HG02840 (cell line): ENCODE data around the gene ZFR2.
"Not testable (repeated sequence)": the region's sequence is repeated elsewhere in the genome, so short reads cannot be mapped to it uniquely, and the experiment has no call there.

Experiments
- ATAC-seq: cut with Tn5 transposase; IDR thresholded peaks from one replicate; pipeline ENCODE4 v1.9.1; 2021; ENCODE audit warnings: mild to moderate bottlenecking, moderate library complexity, moderate number of reproducible peaks; ENCODE audit not compliant: unreplicated experiment, low FRiP score

Gene ZFR2

GRCh38 chr19:3760871-3761361 is 107.9 kb downstream of the ZFR2 start:
- ATAC-seq, result no peak

- no peak for ATAC-seq
Measured at GRCh38 chr19:3759482-3760254, 109.2 kb downstream of the ZFR2 start.

GRCh38 chr19:3758297-3758696 is 110.5 kb downstream of the ZFR2 start:
- ATAC-seq, result not testable (repeated sequence)

GRCh38 chr19:3757705-3758104 is 111.1 kb downstream of the ZFR2 start:
- not testable (repeated sequence) for ATAC-seq
